Measurements from ENCODE around the gene USP54.

GRCh38 chr10:73545357-73545756 is 45.8 kb downstream of the USP54 start:
- no peak for TF ChIP-seq CTCF (IDR thresholded peaks at IDR 0.05)
- TF ChIP-seq POLR2A (IDR thresholded peaks at IDR 0.05): no peak

Data from uterus (tissue), 2 donors.